Endothelial cell of umbilical vein (primary cell): ENCODE measurements around the gene CDC5L. TPM values are rescaled to one million over a fixed set of nuclear protein-coding genes. Genes with fewer than 3 reads are reported as not detected.

ENCODE experiments used
- BruUV-seq: library from RNA; stranded (reverse); fragments of 400-500 nt; replicated peaks from 2 replicates; lab custom pipeline; 2021; lab: Mats Ljungman, UMichigan
- CTCF ChIA-PET: fragments of 300-600, 350-600 bp; sonication (Branson Sonifier 250); formaldehyde crosslinking; loops from one replicate; lab custom pipeline; 2021; ENCODE audit warnings: antibody characterized with exemption, inconsistent platforms; lab: Charles Lee
- POLR2A ChIA-PET: fragments of 300-600, 350-600 bp; sonication (Branson Sonifier 250); formaldehyde crosslinking; loops from one replicate; lab custom pipeline; 2021; ENCODE audit warnings: antibody characterized with exemption, inconsistent platforms; lab: Charles Lee
- DNase-seq: peaks from one replicate; pipeline ENCODE4 v3.0.0-alpha.2; 2011; ENCODE audit warnings: low read depth, low spot score
- FAIRE-seq: peaks from 2 replicates; lab custom pipeline; 2011; peaks lifted over from hg19 to GRCh38; lab: Jason Lieb, UNC
- H2AFZ ChIP-seq: 2 replicates; pipeline ENCODE4 v1.6.0; 2012; ENCODE audit warnings: low read depth, low read length, control low read depth, inconsistent platforms
- H3K27ac ChIP-seq: 2 replicates; pipeline ENCODE4 v1.5.1; 2011; ENCODE audit warnings: low read depth, mild to moderate bottlenecking, control low read depth, low read length, moderate library complexity; ENCODE audit not compliant: insufficient read depth
- H3K27me3 ChIP-seq, 2 experiments: 2 replicates each; pipeline versions ENCODE4 v1.6.0 to v1.6.1; 2011; ENCODE audit warnings: low read length in 2 of 2, mixed read lengths in 1 of 2; ENCODE audit not compliant: control insufficient read depth in 2 of 2, insufficient read depth in 2 of 2
- H3K36me3 ChIP-seq, 2 experiments: 2 replicates in 1 of 2; 3 replicates in 1 of 2; pipeline ENCODE4 v1.5.1; 2011; ENCODE audit warnings: low read length in 2 of 2, mild to moderate bottlenecking in 1 of 2, moderate library complexity in 1 of 2; ENCODE audit not compliant: control insufficient read depth in 2 of 2, insufficient read depth in 2 of 2; ENCODE audit errors: extremely low read depth in 1 of 2
- H3K4me1 ChIP-seq: 3 replicates; pipeline ENCODE4 v1.5.1; 2011; ENCODE audit warnings: mild to moderate bottlenecking, low read length; ENCODE audit not compliant: control insufficient read depth, insufficient read depth; ENCODE audit errors: extremely low read depth
- H3K4me2 ChIP-seq: 2 replicates; pipeline ENCODE4 v1.6.1; 2011; ENCODE audit warnings: low read length, control low read depth, mixed read lengths; ENCODE audit not compliant: insufficient read depth
- H3K4me3 ChIP-seq, 3 experiments: fragments of 200-600 bp in 1 of 3; sonication (generic), shearing (Covaris generic) in 1 of 3; replicated peaks in 1 of 3; 2 replicates each; pipeline ENCODE4 v1.5.1; 2011 to 2016; ENCODE audit warnings: control low read depth in 3 of 3, low read length in 3 of 3, mild to moderate bottlenecking in 2 of 3, inconsistent platforms in 1 of 3, low read depth in 1 of 3, moderate library complexity in 1 of 3; ENCODE audit not compliant: insufficient read depth in 1 of 3
- H3K79me2 ChIP-seq: 2 replicates; pipeline ENCODE4 v1.6.0; 2012; ENCODE audit warnings: low read length, inconsistent platforms; ENCODE audit not compliant: control insufficient read depth, insufficient read depth
- H3K9ac ChIP-seq: replicated peaks from 2 replicates; pipeline ENCODE3; 2011; ENCODE audit warnings: low read length, control low read depth; ENCODE audit not compliant: insufficient read depth; ENCODE audit errors: extremely low read depth
- H3K9me1 ChIP-seq: replicated peaks from 3 replicates; pipeline ENCODE4 v1.6.0; 2011; ENCODE audit warnings: mild to moderate bottlenecking, low read length; ENCODE audit not compliant: control insufficient read depth, insufficient read depth; ENCODE audit errors: extremely low read depth
- H3K9me3 ChIP-seq: replicated peaks from 2 replicates; pipeline ENCODE4 v1.5.1; 2012; ENCODE audit warnings: low read length, inconsistent platforms; ENCODE audit not compliant: control insufficient read depth, insufficient read depth
- H4K20me1 ChIP-seq: replicated peaks from 2 replicates; pipeline ENCODE3; 2011; ENCODE audit warnings: mild to moderate bottlenecking, low read length; ENCODE audit not compliant: control insufficient read depth, insufficient read depth; ENCODE audit errors: extremely low read depth
- CTCF ChIP-seq, 2 donors: IDR thresholded peaks; 1 replicate in 1 of 2; 2 replicates in 1 of 2; pipeline ENCODE4 v1.5.1; 2011; ENCODE audit warnings: low read length in 2 of 2, mild to moderate bottlenecking in 2 of 2, moderate library complexity in 2 of 2, control low read depth in 1 of 2, inconsistent platforms in 1 of 2, low read depth in 1 of 2; ENCODE audit not compliant: insufficient read depth in 1 of 2; ENCODE audit errors: extremely low read depth in 1 of 2
- EZH2 ChIP-seq: IDR thresholded peaks from 2 replicates; pipeline ENCODE4 v1.6.1; 2012; ENCODE audit warnings: borderline replicate concordance, low read depth, mild to moderate bottlenecking, moderate library complexity, low read length, inconsistent platforms; ENCODE audit not compliant: severe bottlenecking
- FOS ChIP-seq: IDR thresholded peaks from 2 replicates; pipeline ENCODE4 v1.6.1; 2011; ENCODE audit warnings: mild to moderate bottlenecking, low read length, moderate library complexity, borderline replicate concordance; ENCODE audit not compliant: insufficient read depth
- GATA2 ChIP-seq: IDR thresholded peaks from 2 replicates; pipeline ENCODE4 v1.7.0; 2011; ENCODE audit warnings: low read depth, mild to moderate bottlenecking, moderate library complexity, mixed read lengths, low read length; ENCODE audit not compliant: insufficient read length, insufficient read depth
- JUN ChIP-seq: IDR thresholded peaks from 2 replicates; pipeline ENCODE4 v1.6.1; 2011; ENCODE audit warnings: borderline replicate concordance, low read depth; ENCODE audit not compliant: insufficient read length, insufficient read depth
- MAX ChIP-seq: IDR thresholded peaks from 2 replicates; pipeline ENCODE4 v1.6.1; 2011; ENCODE audit not compliant: insufficient read depth, insufficient read length
- MYC ChIP-seq: IDR thresholded peaks from one replicate; pipeline ENCODE4 v1.6.1; 2011; ENCODE audit warnings: mild to moderate bottlenecking, low read depth, low read length
- POLR2A ChIP-seq: IDR thresholded peaks from 2 replicates; pipeline ENCODE4 v1.6.1; 2012; ENCODE audit warnings: low read depth, mild to moderate bottlenecking, control low read depth, low read length
- POLR2AphosphoS5 ChIP-seq: IDR thresholded peaks from 2 replicates; pipeline ENCODE4 v1.6.1; 2012; ENCODE audit warnings: low read depth, mild to moderate bottlenecking, control low read depth, low read length, moderate library complexity; ENCODE audit not compliant: insufficient read depth
- dilution Hi-C: fragments of 300-500 bp; cut with MboI; formaldehyde crosslinking; loops from one replicate; pipeline ENCODE4 v1.15.0; 2019; ENCODE audit warnings: low sequenced_read_pairs; ENCODE audit not compliant: extremely low pct_ligation_motif_present
- intact Hi-C: fragments of 100-400 bp; cut with micrococcal nuclease; formaldehyde crosslinking; loops from one replicate; pipeline ENCODE4 v1.10.0; 2022
- polyA plus RNA-seq, 4 experiments: library from polyadenylated mRNA; depleted of rRNA in 3 of 4; stranded (reverse) in 3 of 4; unstranded in 1 of 4; fragments of >200 nt; gene quantifications; 2 replicates each; pipeline versions ENCODE4 v1.2.1 to v1.2.3, GENCODE V29; 2011 to 2012; ENCODE audit warnings: missing spikeins in 1 of 4
- total RNA-seq: library from RNA; stranded (reverse); gene quantifications from 2 replicates; pipeline ENCODE4 v1.2.3, GENCODE V29; 2021

Gene CDC5L
- total and polyA plus RNA-seq, 2 donors (not counting 3 experiments of a cell fraction or from before 2014, with no cell fraction given), result 6.9 to 24.6 TPM

DNA sequence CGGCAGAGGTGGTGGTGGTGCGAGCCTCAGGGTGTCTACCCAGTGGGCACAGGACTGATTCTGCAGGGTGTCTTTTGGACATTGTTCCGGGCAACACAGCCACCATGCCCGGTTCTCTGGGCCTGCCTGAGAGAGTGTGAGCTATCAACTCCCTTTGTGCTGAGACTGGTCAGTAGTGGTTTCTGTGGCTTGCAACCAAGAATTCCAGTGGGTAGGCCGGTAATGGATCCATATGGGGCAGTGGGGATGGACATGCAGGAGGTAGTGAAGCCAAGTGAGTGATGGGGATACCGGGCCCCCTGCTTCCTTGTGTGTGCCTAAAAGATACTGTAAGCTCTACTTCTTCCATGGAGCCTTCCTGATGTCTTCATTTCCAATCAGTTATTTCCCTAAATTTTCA lies 71.0 kb downstream of the CDC5L start:
- no TSS peak for BruUV-seq
- FAIRE-seq (no peak), DNase-seq (no peak)
- Histone ChIP-seq H3K9me3 (no peaks in the 10 kb centered on the region), H3K27ac (no peak overlapping the region), H2AFZ (no peak overlapping the region), H3K4me2 (no peak overlapping the region), H3K27me3 (peaks cover 0 to 3% of the 10 kb centered on the region in 2 experiments), H3K36me3 (no peaks in the 10 kb centered on the region), H3K79me2 (no peaks in the 10 kb centered on the region), H3K4me3 (no peak overlapping the region), H3K4me1 (peaks cover 18% of the 10 kb centered on the region), H4K20me1 (no peaks in the 10 kb centered on the region), H3K9ac (no peak overlapping the region), H3K9me1 (no peaks in the 10 kb centered on the region)
- TF ChIP-seq EZH2, result no peak
- TF ChIP-seq POLR2AphosphoS5, result no peak
- no peak for TF ChIP-seq POLR2A
- TF ChIP-seq GATA2, result no peak
- no peak for TF ChIP-seq CTCF (IDR thresholded peaks at IDR 0.05; ENCODE audit: extremely low read depth in 1 of 2, insufficient read depth in 1 of 2, low read depth in 1 of 2, low read length in 2 of 2)
- no peak for TF ChIP-seq JUN
- no peak for TF ChIP-seq MYC
- TF ChIP-seq MAX, result no peak
- TF ChIP-seq FOS, result no peak
- intact Hi-C loops (no loop called here), dilution Hi-C loops (no loop called here)
- ChIA-PET CTCF (interaction anchor here (1.4 to 9.0 kb wide), 5 partner anchors 11 to 27 kb away, joined by 3 to 110 read pairs (median 8); no protein-coding TSS in a partner anchor), POLR2A (no interaction called here)
